Prostate gland (tissue), 2 donors: ENCODE results near the gene UTS2B.

Experiments
- CTCF ChIP-seq, 4 experiments: fragments of 200-600 bp in 2 of 4; fragments of 450-650 bp in 2 of 4; sonication (generic) in 2 of 4; IDR thresholded peaks; 1 replicate in 3 of 4; 2 replicates in 1 of 4; pipeline ENCODE4 v1.5.1; 2016 to 2019; ENCODE audit warnings: antibody characterized with exemption in 4 of 4, mild to moderate bottlenecking in 2 of 4, moderate library complexity in 2 of 4
- POLR2A ChIP-seq: fragments of 450-650 bp; IDR thresholded peaks from one replicate; pipeline ENCODE4 v1.6.1; 2016; ENCODE audit warnings: antibody characterized with exemption, mild to moderate bottlenecking
- POLR2AphosphoS5 ChIP-seq: sonication (generic); formaldehyde crosslinking; IDR thresholded peaks from one replicate; pipeline ENCODE4 v1.6.1; 2017; ENCODE audit warnings: antibody characterized with exemption

DNA sequence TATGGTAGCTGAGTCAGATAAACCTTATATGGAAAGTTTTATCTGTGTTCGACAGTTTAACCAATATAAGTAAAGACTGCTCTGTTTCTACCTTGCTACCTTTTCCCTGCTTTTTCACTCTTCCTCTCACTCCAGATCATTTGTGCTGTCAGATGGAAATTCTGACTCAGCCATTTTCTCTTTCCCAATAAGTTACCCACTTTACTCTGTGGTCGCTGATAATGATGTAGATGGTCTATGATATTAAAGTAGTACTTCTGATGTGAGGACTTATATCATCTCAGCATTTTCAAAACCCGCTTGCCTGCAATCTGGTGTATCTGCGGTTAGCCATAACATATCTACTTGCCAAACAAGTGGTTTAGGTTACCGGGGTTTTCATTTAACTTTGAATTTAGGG lies 15.0 kb upstream of the UTS2B start:
- TF ChIP-seq POLR2AphosphoS5: no peak
- no peak for TF ChIP-seq POLR2A
- no peak for TF ChIP-seq CTCF (IDR thresholded peaks at IDR 0.05)
